Esophagus squamous epithelium (tissue), 5 donors: ENCODE results near the gene NFAT5. TPM values are rescaled to one million over a fixed set of nuclear protein-coding genes. Genes with fewer than 3 reads are reported as not detected.
"Not testable (repeated sequence)": the region's sequence is repeated elsewhere in the genome, so short reads cannot be mapped to it uniquely, and the experiment has no call there.

Experiments
- DNase-seq: peaks from one replicate; lab custom pipeline; 2025; lab: John Stamatoyannopoulos, UW
- H3K27ac ChIP-seq, 4 donors: fragments of 200-600 bp; sonication (generic); one replicate each; pipeline ENCODE4 v1.5.1; 2016 to 2019; ENCODE audit warnings: mild to moderate bottlenecking in 1 of 4
- H3K27me3 ChIP-seq, 4 donors: fragments of 200-600 bp; sonication (generic); 1 replicate in 3 of 4; 2 replicates in 1 of 4; pipeline versions ENCODE4 v1.5.1 to v1.6.0; 2017 to 2021; ENCODE audit warnings: antibody characterized with exemption in 1 of 4
- H3K36me3 ChIP-seq, 3 donors: fragments of 200-600 bp; sonication (generic); one replicate each; pipeline ENCODE4 v1.5.1; 2016 to 2019
- H3K4me1 ChIP-seq, 3 donors: fragments of 200-600 bp; sonication (generic); one replicate each; pipeline ENCODE4 v1.5.1; 2017 to 2019
- H3K4me3 ChIP-seq, 4 donors: fragments of 200-600 bp; sonication (generic); 1 replicate in 3 of 4; 2 replicates in 1 of 4; pipeline ENCODE4 v1.5.1; 2016 to 2019; ENCODE audit warnings: mild to moderate bottlenecking in 2 of 4, moderate library complexity in 1 of 4
- H3K9me3 ChIP-seq, 3 donors: fragments of 200-600 bp; sonication (generic); one replicate each; pipeline ENCODE4 v1.5.1; 2016 to 2019
- POLR2A ChIP-seq, 4 donors: fragments of 450-650 bp; IDR thresholded peaks; one replicate each; pipeline ENCODE4 v1.6.1; 2017; ENCODE audit warnings: antibody characterized with exemption in 4 of 4, mild to moderate bottlenecking in 4 of 4, moderate library complexity in 3 of 4
- WGBS, 2 donors: methylation state at CpG; one replicate each; pipeline ENCODE4 v1.1.5; 2018; 5-methylcytosine and 5-hydroxymethylcytosine counted together
- intact Hi-C: fragments of 100-400 bp; cut with DNase I; formaldehyde crosslinking; loops from one replicate; pipeline ENCODE4 v1.15.0; 2022
- total RNA-seq, 4 donors: library from RNA; depleted of rRNA; stranded (reverse); fragments of >200 nt; gene quantifications; one replicate each; pipeline ENCODE4 v1.1.0, GENCODE V29; 2016
- TF ChIP-seq, protein P1 (sequence below), 6 experiments: fragments of 450-650 bp in 4 of 6; fragments of 200-600 bp in 2 of 6; sonication (generic) in 2 of 6; IDR thresholded peaks; one replicate each; pipeline ENCODE4 v1.5.1; 2016 to 2019; ENCODE audit warnings: antibody characterized with exemption in 6 of 6, mild to moderate bottlenecking in 4 of 6, moderate library complexity in 4 of 6
- donor health status: DM: yes; HTN: yes; CAD: no.

The NFAT5 gene
- total RNA-seq, 4 donors from 2014 or later = 15.7 to 59.3 (median 30.1) TPM

- WGBS, 2 donors = 31 to 33% methylated on average over 1 of the region's 1 CpG
- Histone ChIP-seq H3K27ac (no peak overlapping the region), H3K4me3 (no peak overlapping the region), H3K9me3 (no peaks in the 10 kb centered on the region), H3K36me3 (no peaks in the 10 kb centered on the region), H3K27me3 (no peaks in the 10 kb centered on the region), H3K4me1 (peaks cover 0 to 5% (median 0%) of the 10 kb centered on the region in 3 donors)
- DNase-seq = no peak
- intact Hi-C loops = no loop called here
- TF ChIP-seq POLR2A (IDR thresholded peaks at IDR 0.05) = no peak
- TF ChIP-seq, protein P1, sequence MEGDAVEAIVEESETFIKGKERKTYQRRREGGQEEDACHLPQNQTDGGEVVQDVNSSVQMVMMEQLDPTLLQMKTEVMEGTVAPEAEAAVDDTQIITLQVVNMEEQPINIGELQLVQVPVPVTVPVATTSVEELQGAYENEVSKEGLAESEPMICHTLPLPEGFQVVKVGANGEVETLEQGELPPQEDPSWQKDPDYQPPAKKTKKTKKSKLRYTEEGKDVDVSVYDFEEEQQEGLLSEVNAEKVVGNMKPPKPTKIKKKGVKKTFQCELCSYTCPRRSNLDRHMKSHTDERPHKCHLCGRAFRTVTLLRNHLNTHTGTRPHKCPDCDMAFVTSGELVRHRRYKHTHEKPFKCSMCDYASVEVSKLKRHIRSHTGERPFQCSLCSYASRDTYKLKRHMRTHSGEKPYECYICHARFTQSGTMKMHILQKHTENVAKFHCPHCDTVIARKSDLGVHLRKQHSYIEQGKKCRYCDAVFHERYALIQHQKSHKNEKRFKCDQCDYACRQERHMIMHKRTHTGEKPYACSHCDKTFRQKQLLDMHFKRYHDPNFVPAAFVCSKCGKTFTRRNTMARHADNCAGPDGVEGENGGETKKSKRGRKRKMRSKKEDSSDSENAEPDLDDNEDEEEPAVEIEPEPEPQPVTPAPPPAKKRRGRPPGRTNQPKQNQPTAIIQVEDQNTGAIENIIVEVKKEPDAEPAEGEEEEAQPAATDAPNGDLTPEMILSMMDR (IDR thresholded peaks at IDR 0.05) = no peak
Measured at GRCh38 chr16:69555437-69555836, 10.3 kb upstream of the NFAT5 start.

- intact Hi-C loops = no loop called here
- H3K4me1 ChIP-seq = peaks cover 0 to 5% (median 0%) of the 10 kb centered on the region in 3 donors
- H3K4me3 ChIP-seq = no peak overlapping the region
- H3K27me3 ChIP-seq = no peaks in the 10 kb centered on the region
- H3K9me3 ChIP-seq = no peaks in the 10 kb centered on the region
- H3K27ac ChIP-seq = no peak overlapping the region
- WGBS, 2 donors = 97 to 100% methylated on average over 2 of the region's 2 CpGs
- H3K36me3 ChIP-seq = no peaks in the 10 kb centered on the region
- no peak for DNase-seq
- TF ChIP-seq, protein P1 (IDR thresholded peaks at IDR 0.05) = no peak
- TF ChIP-seq POLR2A (IDR thresholded peaks at IDR 0.05) = no peak
Measured at GRCh38 chr16:69555867-69556266, 9.9 kb upstream of the NFAT5 start.

GRCh38 chr16:69559164-69559563, 6.6 kb upstream of the NFAT5 start:
- Histone ChIP-seq H3K36me3 (no peaks in the 10 kb centered on the region), H3K4me1 (peaks cover 0 to 17% (median 6%) of the 10 kb centered on the region in 3 donors), H3K9me3 (no peaks in the 10 kb centered on the region), H3K27me3 (no peaks in the 10 kb centered on the region), H3K4me3 (no peak overlapping the region), H3K27ac (no peak overlapping the region)
- intact Hi-C loops = no loop called here
- TF ChIP-seq POLR2A (IDR thresholded peaks at IDR 0.05) = no peak
- TF ChIP-seq, protein P1 (IDR thresholded peaks at IDR 0.05) = no peak
- DNase-seq = no peak
- 71 to 80% methylated on average over 1 to 2 of the region's 2 CpGs for WGBS, 2 donors

- DNase-seq, H3K36me3 ChIP-seq, H3K27me3 ChIP-seq, H3K27ac ChIP-seq, H3K9me3 ChIP-seq, intact Hi-C loops, H3K4me3 ChIP-seq: not testable (repeated sequence)
- H3K4me1 ChIP-seq = peaks cover 0 to 21% (median 6%) of the 10 kb centered on the region in 3 donors
- WGBS, 2 donors = 97 to 98% methylated on average over 2 of the region's 2 CpGs
Measured at GRCh38 chr16:69561367-69561766, 4.4 kb upstream of the NFAT5 start.

DNA sequence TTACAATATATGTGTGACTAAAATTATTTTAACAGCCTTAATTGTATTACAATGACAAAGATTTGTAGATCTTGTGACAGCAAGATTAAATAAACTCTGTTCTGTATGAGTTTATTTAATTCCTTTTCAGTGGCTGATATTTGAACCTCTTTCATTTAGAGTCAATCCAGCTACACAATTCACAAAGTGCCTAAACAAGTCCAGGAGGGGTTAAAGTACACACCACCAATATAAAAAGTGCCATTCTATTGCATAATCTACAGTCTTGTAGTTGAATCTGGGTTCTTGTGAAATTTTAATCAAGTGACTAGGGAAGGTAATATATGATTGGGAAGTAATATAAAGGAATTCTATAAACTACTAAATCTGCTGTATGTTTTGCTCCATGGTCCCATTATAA, 3.9 kb upstream of the NFAT5 start:
- no peaks in the 10 kb centered on the region for H3K36me3 ChIP-seq
- no peaks in the 10 kb centered on the region for H3K27me3 ChIP-seq
- intact Hi-C loops = no loop called here
- no peak overlapping the region for H3K4me3 ChIP-seq
- no peak overlapping the region for H3K27ac ChIP-seq
- TF ChIP-seq POLR2A (IDR thresholded peaks at IDR 0.05) = no peak
- TF ChIP-seq, protein P1 (IDR thresholded peaks at IDR 0.05) = no peak
- DNase-seq = no peak
- H3K9me3 ChIP-seq = no peaks in the 10 kb centered on the region
- H3K4me1 ChIP-seq = peaks cover 0 to 21% (median 6%) of the 10 kb centered on the region in 3 donors

DNA sequence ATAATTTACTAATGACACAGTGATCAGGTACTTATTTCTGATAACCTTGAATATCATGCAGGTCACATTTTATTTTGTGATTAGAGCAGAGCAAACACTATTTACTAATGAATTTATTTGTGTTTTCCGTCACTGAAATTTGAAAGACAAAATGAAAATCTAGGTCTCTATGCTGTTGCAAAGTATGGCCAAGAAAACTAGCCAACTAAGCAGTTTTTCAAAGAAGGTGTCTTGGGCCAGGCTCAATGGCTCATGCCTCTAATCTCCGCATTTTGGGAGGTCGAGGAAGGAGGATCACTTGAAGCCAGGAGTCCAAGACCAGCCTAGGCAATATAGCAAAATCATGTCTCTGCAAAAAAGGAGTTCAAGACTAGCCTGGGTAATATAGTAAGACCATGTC, 3.0 kb upstream of the NFAT5 start:
- WGBS, 2 donors = 92 to 98% methylated on average over 3 of the region's 3 CpGs
- intact Hi-C loops = no loop called here
- TF ChIP-seq, protein P1 (IDR thresholded peaks at IDR 0.05) = no peak
- TF ChIP-seq POLR2A (IDR thresholded peaks at IDR 0.05) = no peak
- Histone ChIP-seq H3K36me3 (no peaks in the 10 kb centered on the region), H3K27ac (no peak overlapping the region), H3K9me3 (no peaks in the 10 kb centered on the region), H3K4me3 (no peak overlapping the region), H3K4me1 (peaks cover 4 to 30% (median 12%) of the 10 kb centered on the region in 3 donors), H3K27me3 (no peaks in the 10 kb centered on the region)
- no peak for DNase-seq
